ENCODE data around the gene MARK4.
"Not testable (repeated sequence)": the region's sequence is repeated elsewhere in the genome, so short reads cannot be mapped to it uniquely, and the experiment has no call there.

Gene MARK4

DNA sequence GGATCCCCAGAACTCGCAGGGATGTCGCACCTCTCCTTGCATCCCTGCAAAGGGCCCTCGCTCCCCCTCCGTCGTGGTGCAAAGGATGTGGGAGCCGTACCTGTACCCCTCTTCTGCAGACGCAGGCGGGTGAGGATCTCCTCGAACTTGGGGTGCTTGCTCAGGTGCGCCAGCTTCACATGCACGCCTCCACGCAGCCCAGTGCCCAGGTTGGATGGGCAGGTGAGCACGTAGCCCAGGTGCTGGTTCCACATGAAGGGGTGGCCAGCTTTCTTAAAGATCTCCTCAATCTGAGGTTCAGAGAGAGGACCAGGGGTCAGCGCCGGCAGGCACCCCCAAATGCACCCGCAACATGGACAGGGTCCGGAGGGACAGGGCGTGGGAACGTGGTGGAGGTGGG is 56.3 kb downstream of the MARK4 start:
- no peak for DNase-seq

DNA sequence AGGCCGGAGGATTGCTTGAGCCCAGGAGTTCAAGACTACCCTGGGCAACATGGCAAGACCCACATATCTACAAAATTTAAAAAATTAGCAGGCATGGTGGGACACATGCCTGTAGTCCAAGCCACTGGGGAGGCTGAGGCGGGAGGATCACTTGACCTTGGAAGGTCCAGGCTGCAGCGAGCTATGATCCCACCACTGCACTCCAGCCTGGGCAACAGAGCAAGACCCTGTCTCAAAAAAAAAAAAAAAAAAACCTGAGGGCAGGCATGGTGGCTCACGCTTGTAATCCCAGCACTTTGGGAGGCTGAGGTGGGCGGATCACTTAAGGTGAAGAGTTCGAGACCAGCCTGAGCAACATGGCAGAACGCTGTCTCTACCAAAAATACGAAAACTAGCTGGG is 58.3 kb downstream of the MARK4 start:
- DNase-seq, result not testable (repeated sequence)

DNA sequence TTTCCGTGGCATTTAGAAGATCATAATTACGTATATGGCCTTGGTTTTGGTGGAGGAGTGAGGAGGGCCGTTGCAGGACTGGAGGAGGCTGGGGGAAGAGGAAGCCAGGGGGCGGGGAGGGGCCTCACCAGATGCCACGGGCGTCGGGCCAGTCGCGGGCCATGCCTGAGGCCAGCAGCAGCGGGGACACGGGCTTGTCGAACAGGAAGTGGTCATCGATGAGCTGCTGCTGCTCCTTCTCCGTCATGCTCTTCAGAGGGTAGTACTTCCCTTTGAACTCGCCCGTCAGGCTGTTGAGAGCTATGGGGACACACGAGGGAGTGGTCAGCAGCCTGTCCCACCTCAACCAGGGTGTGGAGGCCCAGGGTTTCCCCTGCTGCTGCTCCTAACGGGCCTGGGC is 60.5 kb downstream of the MARK4 start:
- no peak for DNase-seq

DNA sequence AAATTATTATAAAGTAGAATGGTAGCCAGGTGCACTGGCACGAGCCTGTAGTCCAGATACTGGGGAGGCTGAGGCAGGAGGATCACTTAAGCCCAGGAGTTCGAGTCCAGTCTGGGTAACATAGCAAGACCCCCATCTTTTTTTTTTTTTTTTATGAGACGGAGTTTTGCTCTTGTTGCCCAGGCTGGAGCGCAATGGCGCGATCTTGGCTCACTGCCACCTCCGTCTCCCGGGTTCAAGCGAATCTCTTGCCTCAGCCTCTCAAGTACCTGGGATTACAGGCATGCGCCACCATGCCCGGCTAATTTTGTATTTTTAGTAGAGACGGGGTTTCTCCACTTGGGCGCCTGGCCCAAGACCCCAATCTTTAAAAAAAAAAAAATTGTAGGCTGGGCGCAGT is 61.2 kb downstream of the MARK4 start:
- not testable (repeated sequence) for DNase-seq

DNA sequence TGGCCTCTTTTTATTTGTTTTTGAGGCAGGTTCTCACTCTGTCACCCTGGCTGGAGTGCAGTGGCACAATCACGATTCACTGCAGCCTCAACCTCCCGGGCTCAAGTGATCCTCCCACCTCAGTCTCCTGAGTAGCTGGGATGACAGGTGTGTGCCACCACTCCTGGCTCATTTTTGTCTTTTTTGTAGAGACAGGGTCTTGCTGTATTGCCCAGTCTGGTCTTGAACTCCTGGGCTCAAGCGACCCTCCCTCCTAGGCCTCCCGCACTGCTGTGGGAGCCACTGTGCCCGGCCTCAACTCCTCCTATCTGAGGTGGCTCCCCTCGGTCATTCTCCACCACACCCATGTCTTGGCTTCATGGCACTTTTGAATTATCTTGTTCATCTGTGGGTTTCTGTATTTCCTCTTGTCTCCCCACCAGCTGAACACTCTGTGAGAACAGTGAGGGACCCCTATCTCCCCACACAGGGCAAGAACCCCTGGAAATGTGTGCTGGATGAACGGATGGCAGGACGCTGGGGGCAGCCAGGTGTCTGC is 63.7 kb downstream of the MARK4 start:
- DNase-seq, result no peak

DNA sequence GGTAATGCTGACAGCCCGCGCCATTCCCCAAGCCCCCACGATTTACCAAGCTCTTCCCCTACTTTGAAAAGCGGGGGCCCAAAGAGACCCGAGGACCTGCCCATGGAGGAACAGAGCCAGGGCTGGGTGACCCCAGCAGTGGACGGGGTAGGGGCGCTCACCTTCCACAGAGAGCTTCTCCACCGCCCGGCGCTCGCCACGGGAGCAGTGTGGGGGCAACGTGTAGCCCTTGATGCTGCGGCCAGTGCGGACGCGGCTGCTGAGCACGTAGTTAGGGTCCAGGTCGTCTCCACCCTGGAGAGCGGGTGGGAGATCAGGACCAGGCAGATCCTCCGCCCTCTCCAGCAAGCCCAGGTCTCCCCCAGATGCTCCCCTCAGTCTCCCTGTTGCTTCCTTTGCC is 64.2 kb downstream of the MARK4 start:
- DNase-seq, result no peak

DNA sequence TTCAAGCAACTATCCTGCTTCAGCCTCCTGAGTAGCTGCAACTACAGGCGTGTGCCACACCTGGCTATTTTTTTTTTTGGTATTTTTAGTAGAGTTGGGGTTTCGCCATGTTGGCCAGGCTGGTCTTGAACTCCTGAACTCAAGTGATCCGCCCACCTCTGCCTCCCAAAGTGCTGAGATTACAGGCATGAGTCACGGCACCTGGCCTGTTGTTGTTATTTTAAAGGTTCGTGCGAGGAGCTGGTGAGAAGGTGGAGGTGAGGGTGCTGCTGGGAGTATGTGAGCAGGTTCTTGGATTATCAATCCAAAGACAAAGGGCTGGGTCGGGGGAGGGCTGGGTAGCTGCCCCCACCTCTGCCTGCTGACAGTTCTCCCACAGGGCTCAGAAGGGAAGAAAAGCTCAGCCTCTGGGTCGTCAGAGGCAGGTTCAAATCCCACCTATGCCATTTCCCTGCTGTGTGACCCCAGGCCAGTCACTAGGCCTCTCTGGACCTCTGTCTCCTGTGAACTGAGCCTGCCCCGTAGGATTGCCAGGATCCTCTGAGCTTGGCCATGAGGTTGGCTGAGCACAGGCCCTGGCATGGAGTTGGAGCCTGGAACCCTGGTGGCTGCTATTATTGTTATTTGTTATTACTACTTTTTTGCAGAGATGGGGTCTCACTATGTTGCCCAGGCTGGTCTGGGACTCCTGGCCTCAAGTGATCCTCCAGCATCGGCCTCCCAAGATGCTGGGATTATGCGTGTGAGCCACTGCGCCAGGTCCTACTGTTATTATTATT is 70.1 kb downstream of the MARK4 start:
- no peak for DNase-seq

DNA sequence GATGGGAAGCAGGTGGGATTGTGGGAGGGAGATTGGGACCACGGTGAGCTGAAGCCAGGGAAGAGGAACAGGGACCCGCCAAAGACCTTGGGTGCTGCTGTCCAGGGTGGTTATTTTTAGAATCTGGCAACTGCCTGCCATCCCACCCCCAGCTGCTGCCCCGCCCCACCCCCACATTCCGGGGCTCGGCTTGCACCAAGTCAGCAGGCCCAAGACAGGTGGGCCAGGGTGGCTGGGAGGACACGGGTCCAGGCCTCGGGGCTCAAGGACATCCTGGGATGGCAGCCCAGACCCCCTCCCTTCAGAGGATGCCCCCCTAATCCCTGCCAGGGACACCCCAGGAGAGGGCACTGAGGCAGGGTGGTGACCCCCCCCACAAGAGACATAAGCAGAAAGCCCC is 70.8 kb downstream of the MARK4 start:
- DNase-seq, result no peak

DNA sequence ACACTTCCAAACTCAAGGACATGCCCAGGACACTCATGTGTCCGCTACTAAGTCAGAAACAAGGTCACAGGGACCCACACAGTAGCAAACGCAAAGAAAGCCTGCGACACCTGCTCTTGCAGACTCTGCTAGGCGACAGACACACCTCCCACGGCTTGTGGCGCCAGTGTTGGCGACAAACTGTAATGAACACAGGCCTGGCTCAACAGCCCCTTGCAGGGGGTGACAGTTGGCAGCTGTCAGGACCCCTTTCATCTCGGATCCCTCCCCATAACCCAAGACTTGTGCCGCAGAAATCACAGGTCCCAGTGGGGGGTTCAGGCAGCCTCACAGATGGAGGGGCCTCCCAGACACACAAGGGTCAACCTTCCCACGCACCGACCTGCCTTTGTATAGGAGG is 71.2 kb downstream of the MARK4 start:
- DNase-seq, result peak; percentile 69

DNA sequence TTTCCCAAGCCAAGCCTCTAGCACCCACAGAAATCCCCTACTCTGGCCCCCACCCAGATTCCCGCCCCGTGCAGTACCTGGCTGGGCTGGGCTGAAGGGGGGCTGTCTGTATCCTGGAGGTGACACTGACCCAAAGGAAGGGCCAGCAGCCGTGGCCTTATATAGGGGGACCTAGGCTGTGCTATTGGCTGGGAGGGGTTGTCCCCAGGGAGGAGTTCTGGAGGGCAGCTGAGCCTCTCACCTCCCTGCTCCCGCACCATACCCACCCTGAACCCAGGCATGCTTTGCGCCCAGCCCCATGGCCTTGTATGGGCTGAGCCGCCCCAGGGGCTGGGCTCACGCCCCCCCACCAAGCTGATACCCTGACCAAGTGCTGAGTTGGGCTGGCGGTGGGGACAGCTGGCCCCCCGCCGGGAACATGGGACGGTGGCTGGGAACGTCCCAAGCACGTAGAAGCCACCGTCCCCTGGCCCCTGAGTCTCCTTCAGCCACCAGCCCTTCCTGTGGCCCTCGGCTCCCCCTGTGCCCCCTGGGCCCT is 71.7 kb downstream of the MARK4 start, which contains the start of gene CKM:
TSS of gene CKM (minus strand) at position 132 of the 538 bp plus-strand sequence. CDS start 3,162 bp downstream, outside the sequence.
- DNase-seq, result peak; percentile 54

DNA sequence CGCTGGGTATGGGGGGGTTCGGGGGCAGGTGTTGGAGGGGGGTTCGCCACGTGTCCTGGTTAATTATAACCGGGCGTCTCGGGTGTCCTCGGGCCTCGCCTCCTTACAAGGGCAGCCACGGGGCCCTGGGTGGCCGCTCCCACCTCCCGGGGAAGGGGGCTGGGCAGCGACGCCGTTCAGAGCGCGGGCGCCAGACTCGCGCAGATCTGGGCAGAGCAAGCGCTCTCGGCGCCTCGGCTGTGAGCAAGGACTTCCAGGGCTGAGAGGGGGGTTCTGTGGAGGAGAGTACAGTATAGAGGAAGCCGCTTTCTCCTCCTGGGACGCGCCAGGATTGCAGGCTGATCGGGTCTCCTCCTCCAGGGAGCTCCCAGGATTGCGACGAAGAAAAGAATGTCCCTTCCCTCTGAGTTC is 72.6 kb downstream of the MARK4 start:
- DNase-seq, result peak; percentile 55

DNA sequence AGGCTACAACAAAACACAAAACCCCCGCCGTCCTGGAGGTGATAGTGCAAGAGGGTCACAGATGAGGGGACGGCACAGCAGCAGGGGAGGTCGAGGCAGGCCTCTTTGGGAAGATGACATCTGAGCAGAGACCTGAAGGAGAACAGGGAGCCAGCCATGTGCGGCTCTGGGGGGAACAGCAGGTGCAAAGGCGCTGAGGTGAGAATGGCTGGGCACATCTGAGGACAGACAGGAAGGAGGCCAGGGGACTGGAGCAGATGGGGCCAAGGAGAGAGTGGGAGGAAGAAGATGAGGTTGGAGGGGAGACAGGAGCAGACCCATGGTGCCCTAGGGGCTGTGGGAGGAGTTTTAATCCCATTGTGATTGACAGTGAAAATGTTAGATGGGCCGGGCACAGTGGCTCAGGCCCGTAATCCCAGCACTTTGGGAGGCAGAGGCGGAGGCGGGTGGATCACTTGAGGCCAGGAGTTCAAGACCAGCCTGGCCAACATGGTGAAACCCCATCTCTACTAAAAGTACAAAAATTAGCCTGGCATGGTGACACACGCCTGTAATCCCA is 73.4 kb downstream of the MARK4 start:
- no peak for DNase-seq

DNA sequence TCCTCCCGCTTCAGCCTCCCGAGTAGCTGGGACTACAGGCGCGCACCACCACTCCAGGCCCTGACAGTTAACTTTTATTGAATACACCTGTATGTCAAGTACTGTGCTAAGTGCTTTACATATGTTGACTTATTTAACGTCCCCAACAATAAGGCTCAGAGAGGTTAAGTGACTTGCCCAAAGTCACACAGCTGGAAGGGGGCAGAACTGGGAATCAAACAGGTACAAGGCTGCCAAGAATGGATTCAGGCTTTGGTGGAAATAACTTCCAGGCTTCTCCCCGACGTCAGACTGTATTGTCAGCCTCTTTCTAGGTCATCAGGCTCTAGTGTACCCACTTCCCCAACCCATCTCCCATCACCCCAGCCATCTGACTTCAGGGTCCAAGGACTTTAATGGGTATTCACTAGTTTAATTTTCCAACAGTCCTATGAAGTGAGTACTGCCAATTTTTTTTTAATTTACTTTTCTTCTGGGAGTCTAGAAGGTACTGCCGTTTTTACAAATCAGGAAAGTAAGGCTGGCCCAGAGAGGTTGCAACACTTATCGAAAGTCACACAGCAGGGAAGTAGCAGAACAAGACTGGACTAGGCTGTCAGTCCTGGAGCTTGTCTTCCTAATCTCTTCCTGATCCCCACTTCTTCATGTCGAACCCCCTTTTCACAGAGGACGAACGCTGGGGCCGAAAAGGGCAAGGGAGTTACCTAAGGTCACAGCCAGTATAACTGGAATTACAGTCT is 76.5 kb downstream of the MARK4 start:
- no peak for DNase-seq

DNA sequence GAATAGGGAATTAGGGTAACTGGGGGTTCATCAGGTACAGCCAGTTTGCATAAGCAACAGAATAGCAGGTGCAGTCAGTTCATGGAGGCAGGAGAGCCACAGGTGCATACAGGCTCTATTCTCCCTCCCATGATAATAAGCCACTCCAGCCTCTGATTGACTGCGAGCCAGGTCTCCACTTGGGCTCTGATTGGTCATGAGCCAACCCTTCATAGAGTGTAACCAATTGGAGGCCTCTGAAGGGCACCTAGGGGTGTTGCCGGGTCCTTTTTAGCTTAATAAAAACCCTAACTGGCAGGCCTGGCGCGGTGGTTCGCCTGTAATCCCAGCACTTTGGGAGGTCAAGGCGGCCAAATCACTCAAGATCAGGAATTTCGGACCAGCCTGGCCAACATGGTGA is 80.3 kb downstream of the MARK4 start:
- DNase-seq, result no peak

DNA sequence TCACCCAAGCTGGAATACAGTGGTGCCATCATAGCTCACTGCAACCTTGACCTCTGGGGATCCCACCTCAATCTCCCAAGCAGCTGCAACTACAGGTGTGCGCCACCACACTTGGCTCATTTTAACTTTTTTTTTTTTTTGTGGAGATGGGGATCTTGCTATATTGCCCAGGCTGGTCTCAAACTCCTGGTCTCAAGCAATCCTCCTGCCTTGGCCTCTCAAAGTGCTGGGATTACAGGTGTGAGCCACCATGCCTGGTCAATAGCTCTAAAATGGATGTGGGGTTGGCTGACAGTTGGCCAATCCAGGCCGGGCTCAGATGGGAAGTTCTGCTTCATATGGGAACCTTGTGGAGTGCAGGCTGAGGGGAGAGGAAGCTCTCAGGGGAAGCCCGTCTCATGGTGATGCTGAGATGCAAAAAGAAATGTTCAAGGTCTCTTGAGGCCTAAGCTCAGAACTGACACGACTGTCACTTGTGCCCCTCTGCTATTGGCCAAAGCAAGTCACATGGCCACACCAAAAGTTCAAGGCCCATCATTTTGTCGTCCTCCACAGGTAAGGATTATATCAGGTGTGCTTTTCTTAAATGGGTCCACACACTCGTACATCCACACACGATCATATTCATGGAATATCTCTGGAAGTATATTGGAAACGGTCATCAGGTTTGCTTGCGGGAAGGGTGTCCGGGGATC is 82.7 kb downstream of the MARK4 start:
- no peak for DNase-seq

DNA sequence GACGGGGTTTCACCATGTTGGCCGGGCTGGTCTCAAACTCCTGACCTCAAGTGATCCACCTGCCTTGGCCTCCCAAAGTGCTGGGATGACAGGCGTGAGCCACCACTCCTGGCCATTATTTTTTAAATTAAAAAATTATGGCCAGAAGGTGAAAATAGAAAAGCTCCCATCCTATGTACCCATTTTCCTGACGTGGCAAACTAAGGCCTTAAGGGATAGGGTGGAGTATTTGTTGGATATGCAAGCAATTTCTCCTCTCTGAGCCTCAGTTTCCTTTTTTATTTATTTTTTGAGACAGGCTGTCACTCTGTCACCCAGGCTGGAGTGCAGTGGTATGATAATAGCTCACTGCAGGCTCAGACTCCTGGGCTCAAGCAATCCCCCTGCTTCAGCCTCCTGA is 83.8 kb downstream of the MARK4 start:
- DNase-seq, result not testable (repeated sequence)

DNA sequence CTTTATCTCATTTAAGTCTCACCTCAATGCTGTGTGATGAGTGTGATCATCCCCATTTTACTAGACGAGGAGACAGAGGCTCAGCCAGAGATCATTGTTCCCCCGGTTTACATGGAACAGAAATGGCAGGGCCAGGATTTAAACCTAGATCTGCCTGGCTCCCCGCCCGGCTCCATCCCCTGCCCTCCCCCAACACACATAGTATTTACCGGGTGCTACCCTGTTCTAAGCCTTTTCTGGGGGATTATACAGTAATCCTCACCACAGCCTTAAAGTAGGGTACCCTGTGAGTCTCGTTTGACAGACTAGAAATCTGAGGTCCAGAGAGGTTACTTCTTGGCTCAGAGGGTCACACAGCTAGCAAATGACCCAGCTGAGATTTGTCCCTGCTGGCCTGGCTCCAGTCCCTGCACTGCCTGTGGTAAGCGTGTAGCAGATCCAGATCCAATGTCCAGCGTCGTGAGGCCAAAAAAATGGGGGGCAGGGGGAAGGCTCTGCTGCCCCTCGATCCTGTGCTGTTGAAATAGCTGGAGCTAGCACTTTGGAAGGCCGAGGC is 85.7 kb downstream of the MARK4 start:
- no peak for DNase-seq

DNA sequence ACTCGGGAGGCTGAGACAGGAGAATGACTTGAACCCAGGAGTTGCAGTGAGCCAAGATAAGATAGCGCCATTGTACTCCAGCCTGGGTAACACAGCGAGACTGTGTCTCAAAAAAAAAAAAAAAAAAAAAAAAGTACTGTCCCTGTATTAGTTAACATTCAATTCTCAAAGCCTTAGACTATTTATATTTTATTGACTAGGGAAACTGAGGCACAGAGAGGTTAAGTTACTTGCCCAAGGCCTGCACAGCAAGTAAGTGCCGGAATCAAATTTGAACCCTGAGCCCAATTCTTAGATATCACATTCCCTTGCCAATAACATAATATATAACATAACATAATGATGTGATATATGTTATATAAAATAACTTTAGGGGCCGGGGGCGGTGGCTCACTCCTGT is 88.6 kb downstream of the MARK4 start:
- DNase-seq, result no peak

DNA sequence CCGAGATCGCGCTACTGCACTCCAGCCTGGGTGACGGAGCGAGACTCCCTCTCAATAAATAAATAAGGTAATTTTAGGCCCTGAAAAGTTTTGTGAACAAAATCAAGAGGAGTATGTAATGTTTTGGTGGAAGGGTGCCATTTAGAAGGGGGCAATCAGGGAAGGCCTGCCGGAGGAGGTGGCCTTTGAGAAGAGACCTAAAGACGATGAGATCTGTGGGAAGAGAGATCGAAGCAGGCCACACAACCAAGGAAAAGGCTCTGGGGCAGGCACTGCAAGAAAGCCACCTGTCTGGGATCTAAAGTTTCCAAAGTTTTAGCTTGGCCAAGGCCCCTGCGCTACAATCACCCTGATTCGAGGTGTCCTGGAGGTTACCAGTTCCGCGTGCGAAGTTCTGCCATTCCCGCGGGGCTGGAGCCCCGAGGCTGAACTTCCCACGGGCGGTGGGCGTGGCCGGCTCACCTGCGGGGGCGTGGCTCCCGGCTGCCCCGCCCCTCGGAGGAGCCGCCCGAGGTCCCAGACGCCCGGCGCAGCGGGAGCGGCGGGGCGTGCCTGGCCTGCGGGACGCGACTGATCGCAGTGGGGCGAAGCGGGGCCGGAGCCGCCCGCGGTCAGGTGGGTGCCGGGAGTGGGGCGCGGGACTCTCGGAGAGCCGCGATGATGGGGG is 89.3 kb downstream of the MARK4 start, which contains the start of gene KLC3:
TSS of gene KLC3 (plus strand) at position 519 of the 667 bp plus-strand sequence. CDS start 4,792 bp downstream, outside the sequence.
- DNase-seq, result no peak

DNA sequence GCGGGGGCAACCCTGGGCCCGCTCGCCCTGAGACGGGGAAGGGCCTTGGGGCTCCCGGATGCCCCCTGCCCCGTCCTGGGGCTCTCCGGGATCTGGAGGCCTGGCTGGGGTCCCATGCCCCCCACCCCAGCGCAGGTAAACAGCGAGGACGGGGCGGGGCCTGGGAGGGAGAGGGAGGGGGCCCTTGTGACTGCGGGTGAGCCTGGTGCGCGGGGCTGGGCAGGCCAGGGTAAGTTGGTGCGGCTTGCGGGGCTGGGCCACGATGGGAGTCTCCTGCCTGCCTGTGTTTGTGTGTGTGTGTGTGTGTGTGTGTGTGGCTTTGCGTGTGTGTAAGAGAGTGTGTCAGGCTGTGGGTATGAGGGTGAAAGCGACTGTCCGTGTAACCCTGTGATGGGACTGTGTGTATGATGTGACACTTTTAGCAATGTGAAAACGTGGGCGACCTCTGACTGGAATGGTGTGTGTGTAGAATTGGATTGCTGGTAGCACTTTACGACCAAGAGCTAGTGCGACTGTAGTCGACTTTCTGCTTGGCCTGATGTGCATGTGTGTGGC is 89.9 kb downstream of the MARK4 start:
- no peak for DNase-seq

DNA sequence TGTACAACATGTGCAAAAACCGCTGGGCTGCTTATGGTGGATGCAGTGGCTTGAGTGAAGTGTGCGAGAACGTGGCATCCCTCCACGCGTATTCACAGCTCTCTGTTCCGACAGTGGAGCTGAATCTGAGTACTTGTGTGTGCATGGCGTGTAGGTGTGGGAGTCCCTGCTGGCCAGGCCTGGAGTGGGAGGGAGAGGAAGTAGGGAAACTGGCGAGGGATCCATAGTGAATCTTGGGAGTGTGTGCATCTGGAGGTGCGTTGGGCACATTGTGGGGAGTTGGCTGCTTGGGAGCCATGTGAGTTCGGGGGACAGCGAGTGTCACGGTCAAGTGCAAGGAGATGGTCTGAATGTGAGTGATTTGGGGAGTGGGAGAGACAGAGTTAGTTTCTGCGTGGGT is 91.8 kb downstream of the MARK4 start:
- no peak for DNase-seq

All from retina (tissue), 1 donor.